ENCODE data around the gene RSRC1.
A peak's percentile ranks its signal among the peaks of the same experiment; 100 is the strongest.
"Not testable (repeated sequence)": the region's sequence is repeated elsewhere in the genome, so short reads cannot be mapped to it uniquely, and the experiment has no call there.

RSRC1 gene

GRCh38 chr3:158314426-158315357 is 204.8 kb downstream of the RSRC1 start:
- no peak for DNase-seq (ENCODE audit: low read depth in 2 of 2)

GRCh38 chr3:158329696-158330441 is 220.0 kb downstream of the RSRC1 start:
- not testable (repeated sequence) for DNase-seq (ENCODE audit: low read depth in 2 of 2)

GRCh38 chr3:158330870-158331269 is 221.0 kb downstream of the RSRC1 start:
- no peak for DNase-seq (ENCODE audit: low read depth in 2 of 2)

GRCh38 chr3:158333736-158334135 is 223.8 kb downstream of the RSRC1 start:
- no peak for DNase-seq (ENCODE audit: low read depth in 2 of 2)

GRCh38 chr3:158337110-158337509 is 227.2 kb downstream of the RSRC1 start:
- DNase-seq (ENCODE audit: low read depth in 2 of 2), result no peak

GRCh38 chr3:158339638-158340037 is 229.7 kb downstream of the RSRC1 start:
- no peak for DNase-seq (ENCODE audit: low read depth in 2 of 2)

- DNase-seq (ENCODE audit: low read depth in 2 of 2), result not testable (repeated sequence)
Measured at GRCh38 chr3:158340951-158341350, 231.1 kb downstream of the RSRC1 start.

GRCh38 chr3:158347966-158348365 is 238.1 kb downstream of the RSRC1 start:
- DNase-seq (ENCODE audit: low read depth in 2 of 2), result peak in 1 of 2 experiments; percentile 5

- DNase-seq (ENCODE audit: low read depth in 2 of 2), result no peak
Measured at GRCh38 chr3:158350971-158351370, 241.1 kb downstream of the RSRC1 start.

- no peak for DNase-seq (ENCODE audit: low read depth in 2 of 2)
Measured at GRCh38 chr3:158352551-158352950, 242.7 kb downstream of the RSRC1 start.

- DNase-seq (ENCODE audit: low read depth in 2 of 2), result no peak
Measured at GRCh38 chr3:158354713-158355112, 244.8 kb downstream of the RSRC1 start.

- DNase-seq (ENCODE audit: low read depth in 2 of 2), result no peak
Measured at GRCh38 chr3:158355623-158356588, 246.0 kb downstream of the RSRC1 start.

GRCh38 chr3:158359339-158359738 is 249.4 kb downstream of the RSRC1 start:
- DNase-seq (ENCODE audit: low read depth in 2 of 2), result no peak

GRCh38 chr3:158360756-158361448 is 251.0 kb downstream of the RSRC1 start:
- DNase-seq (ENCODE audit: low read depth in 2 of 2), result no peak

GRCh38 chr3:158368271-158368670 is 258.4 kb downstream of the RSRC1 start:
- no peak for DNase-seq (ENCODE audit: low read depth in 2 of 2)

GRCh38 chr3:158369279-158369678 is 259.4 kb downstream of the RSRC1 start:
- no peak for DNase-seq (ENCODE audit: low read depth in 2 of 2)

GRCh38 chr3:158379517-158379916 is 269.6 kb downstream of the RSRC1 start:
- no peak for DNase-seq (ENCODE audit: low read depth in 2 of 2)

GRCh38 chr3:158381262-158381868 is 271.5 kb downstream of the RSRC1 start:
- peak; percentile 71 to 75 for DNase-seq (ENCODE audit: low read depth in 2 of 2)

GRCh38 chr3:158382479-158382878 is 272.6 kb downstream of the RSRC1 start:
- no peak for DNase-seq (ENCODE audit: low read depth in 2 of 2)

GRCh38 chr3:158384019-158384418 is 274.1 kb downstream of the RSRC1 start:
- DNase-seq (ENCODE audit: low read depth in 2 of 2), result no peak

GRCh38 chr3:158395421-158395820 is 285.5 kb downstream of the RSRC1 start:
- DNase-seq (ENCODE audit: low read depth in 2 of 2), result no peak
